H9 (cell line): ENCODE measurements around the gene GBE1. TPM values are rescaled to one million over a fixed set of nuclear protein-coding genes. Genes with fewer than 3 reads are reported as not detected.

Experiments
- DNase-seq: peaks from one replicate; pipeline ENCODE4 v3.0.0-alpha.2; 2017
- H2AFZ ChIP-seq: one replicate; pipeline ENCODE4 v1.6.1; 2013; ENCODE audit warnings: mild to moderate bottlenecking, low read length, control low read depth, moderate library complexity
- H2AK5ac ChIP-seq: 2 replicates; pipeline ENCODE4 v1.6.1; 2013; ENCODE audit warnings: low read length, control low read depth, mixed read lengths; ENCODE audit not compliant: insufficient read length
- H2BK120ac ChIP-seq: one replicate; pipeline ENCODE4 v1.6.1; 2013; ENCODE audit warnings: low read depth, mild to moderate bottlenecking, low read length, control low read depth, inconsistent platforms; ENCODE audit not compliant: poor library complexity, severe bottlenecking
- H2BK12ac ChIP-seq: 2 replicates; pipeline ENCODE4 v1.6.1; 2013; ENCODE audit warnings: low read length, control low read depth, mixed read lengths, low read depth; ENCODE audit not compliant: insufficient read length
- H2BK15ac ChIP-seq: 2 replicates; pipeline ENCODE4 v1.6.1; 2013; ENCODE audit warnings: low read depth, low read length, control low read depth
- H2BK20ac ChIP-seq: one replicate; pipeline ENCODE4 v1.6.1; 2013; ENCODE audit warnings: low read depth, mild to moderate bottlenecking, low read length, control low read depth, inconsistent platforms; ENCODE audit not compliant: poor library complexity, severe bottlenecking
- H2BK5ac ChIP-seq: 2 replicates; pipeline ENCODE4 v1.6.1; 2013; ENCODE audit warnings: low read length, control low read depth, mixed read lengths; ENCODE audit not compliant: insufficient read length
- H3K14ac ChIP-seq: 2 replicates; pipeline ENCODE4 v1.6.1; 2013; ENCODE audit warnings: low read length, control low read depth; ENCODE audit not compliant: insufficient read depth
- H3K18ac ChIP-seq: 2 replicates; pipeline ENCODE4 v1.6.1; 2013; ENCODE audit warnings: low read depth, mild to moderate bottlenecking, mixed read lengths, low read length, control low read depth; ENCODE audit not compliant: insufficient read length
- H3K23ac ChIP-seq: 2 replicates; pipeline ENCODE4 v1.6.1; 2013; ENCODE audit warnings: low read length, control low read depth, mixed read lengths, low read depth; ENCODE audit not compliant: insufficient read length
- H3K23me2 ChIP-seq: 2 replicates; pipeline ENCODE4 v1.6.1; 2013; ENCODE audit warnings: low read depth, mild to moderate bottlenecking, mixed read lengths, low read length, control low read depth; ENCODE audit not compliant: insufficient read length, poor library complexity, severe bottlenecking
- H3K27ac ChIP-seq: 2 replicates; pipeline ENCODE4 v1.5.1; 2013; ENCODE audit warnings: low read length, control low read depth, mixed read lengths, low read depth; ENCODE audit not compliant: insufficient read length
- H3K27me3 ChIP-seq: 2 replicates; pipeline ENCODE4 v1.6.1; 2013; ENCODE audit warnings: low read length, control low read depth, inconsistent platforms; ENCODE audit not compliant: insufficient read depth
- H3K4ac ChIP-seq: 2 replicates; pipeline ENCODE4 v1.6.1; 2013; ENCODE audit warnings: low read depth, mild to moderate bottlenecking, control low read depth, inconsistent platforms, low read length, moderate library complexity
- H3K4me1 ChIP-seq: 2 replicates; pipeline ENCODE4 v1.6.1; 2013; ENCODE audit warnings: low read length, control low read depth, inconsistent platforms; ENCODE audit not compliant: insufficient read depth
- H3K4me2 ChIP-seq: 2 replicates; pipeline ENCODE4 v1.6.1; 2013; ENCODE audit warnings: low read length, control low read depth, mixed read lengths; ENCODE audit not compliant: insufficient read length, insufficient read depth
- H3K56ac ChIP-seq: 2 replicates; pipeline ENCODE4 v1.6.1; 2013; ENCODE audit warnings: low read depth, mild to moderate bottlenecking, mixed read lengths, low read length, control low read depth; ENCODE audit not compliant: insufficient read length
- H3K79me1 ChIP-seq: 2 replicates; pipeline ENCODE4 v1.6.1; 2013; ENCODE audit warnings: low read depth, mild to moderate bottlenecking, moderate library complexity, low read length, control low read depth, inconsistent platforms; ENCODE audit not compliant: insufficient read depth, poor library complexity, severe bottlenecking
- H3K79me2 ChIP-seq: 2 replicates; pipeline ENCODE4 v1.6.1; 2013; ENCODE audit warnings: low read length, control low read depth, inconsistent platforms; ENCODE audit not compliant: insufficient read depth
- H3K9ac ChIP-seq: 2 replicates; pipeline ENCODE4 v1.6.1; 2013; ENCODE audit warnings: low read length, control low read depth, mixed read lengths; ENCODE audit not compliant: insufficient read length; ENCODE audit errors: extremely low read depth
- H3K9me3 ChIP-seq: one replicate; pipeline ENCODE4 v1.6.1; 2013; ENCODE audit warnings: low read depth, low read length, inconsistent platforms; ENCODE audit not compliant: control insufficient read depth
- H3T11ph ChIP-seq: one replicate; pipeline ENCODE4 v1.6.1; 2013; ENCODE audit warnings: mild to moderate bottlenecking, low read length, control low read depth, inconsistent platforms
- H4K20me1 ChIP-seq: one replicate; pipeline ENCODE4 v1.6.1; 2013; ENCODE audit not compliant: control insufficient read depth, insufficient read length, insufficient read depth
- H4K5ac ChIP-seq: 2 replicates; pipeline ENCODE4 v1.6.1; 2013; ENCODE audit warnings: low read depth, mild to moderate bottlenecking, mixed read lengths, low read length, control low read depth; ENCODE audit not compliant: insufficient read length
- H4K8ac ChIP-seq: replicated peaks from 2 replicates; pipeline ENCODE4 v1.6.1; 2013; ENCODE audit warnings: low read length, control low read depth, mixed read lengths, low read depth; ENCODE audit not compliant: insufficient read length
- H4K91ac ChIP-seq: 2 replicates; pipeline ENCODE4 v1.6.1; 2013; ENCODE audit warnings: low read depth, mild to moderate bottlenecking, moderate library complexity, mixed read lengths, low read length, control low read depth; ENCODE audit not compliant: insufficient read length
- H3K27ac Mint-ChIP-seq, 3 experiments: 2 replicates in 2 of 3; 3 replicates in 1 of 3; pipeline ENCODE4 v1.8.0; 2020 to 2021; ENCODE audit warnings: mixed read lengths in 3 of 3, mild to moderate bottlenecking in 1 of 3, moderate library complexity in 1 of 3
- H3K27me3 Mint-ChIP-seq: 2 replicates; pipeline ENCODE4 v1.8.0; 2021; ENCODE audit warnings: low read depth, mild to moderate bottlenecking, moderate library complexity, mixed read lengths
- H3K36me3 Mint-ChIP-seq, 3 experiments: 2 replicates in 2 of 3; 3 replicates in 1 of 3; pipeline ENCODE4 v1.8.0; 2020 to 2021; ENCODE audit warnings: low read depth in 3 of 3, mixed read lengths in 3 of 3; ENCODE audit not compliant: insufficient read depth in 1 of 3
- H3K4me1 Mint-ChIP-seq, 2 experiments: 2 replicates each; pipeline ENCODE4 v1.8.0; 2020; ENCODE audit warnings: mixed read lengths in 2 of 2
- H3K4me3 Mint-ChIP-seq, 2 experiments: 2 replicates in 1 of 2; 3 replicates in 1 of 2; pipeline ENCODE4 v1.8.0; 2020 to 2021; ENCODE audit warnings: mild to moderate bottlenecking in 2 of 2, mixed read lengths in 2 of 2, moderate library complexity in 1 of 2
- H3K9me3 Mint-ChIP-seq, 2 experiments: 2 replicates in 1 of 2; 3 replicates in 1 of 2; pipeline ENCODE4 v1.8.0; 2020; ENCODE audit warnings: mild to moderate bottlenecking in 2 of 2, mixed read lengths in 2 of 2, moderate library complexity in 1 of 2
- CTCF ChIP-seq: fragments of 200-600 bp; sonication (generic); conservative IDR thresholded peaks from 3 replicates; pipeline ENCODE4 v1.8.0; 2021; ENCODE audit warnings: antibody characterized with exemption, mild to moderate bottlenecking
- WGBS: extraction: QIAGEN DNeasy Blood & Tissue Kit; methylation state at CpG from one replicate; pipeline ENCODE4 v1.1.7; 2013; ENCODE audit warnings: missing lambda C conversion rate, low lambda C conversion rate, mixed read lengths; ENCODE audit not compliant: insufficient read length; ENCODE audit errors: extremely low coverage; 5-methylcytosine and 5-hydroxymethylcytosine counted together
- total RNA-seq: library from RNA; stranded (reverse); gene quantifications from 2 replicates; pipeline ENCODE4 v1.2.1, GENCODE V29; 2021

Gene GBE1
- total RNA-seq, 1 experiment from 2014 or later: 13.8 TPM

GRCh38 chr3:81445712-81446111 is 315.7 kb downstream of the GBE1 start:
- H3K9ac ChIP-seq: no peak overlapping the region
- H3K4ac ChIP-seq: no peak overlapping the region
- H3K23me2 ChIP-seq: no peaks in the 10 kb centered on the region
- no peak overlapping the region for H4K8ac ChIP-seq
- no peak overlapping the region for H2BK15ac ChIP-seq
- H3K9me3 ChIP-seq: no peaks in the 10 kb centered on the region
- H2AFZ ChIP-seq: no peak overlapping the region
- no peak overlapping the region for H3T11ph ChIP-seq
- H3K23ac ChIP-seq: no peak overlapping the region
- no peak overlapping the region for H3K14ac ChIP-seq
- H3K27ac ChIP-seq: no peak overlapping the region
- no peak overlapping the region for H3K4me3 Mint-ChIP-seq
- H3K18ac ChIP-seq: no peak overlapping the region
- no peak for TF ChIP-seq CTCF
- no peak overlapping the region for H4K5ac ChIP-seq
- no peaks in the 10 kb centered on the region for H3K79me2 ChIP-seq
- H2BK20ac ChIP-seq: no peak overlapping the region
- no peaks in the 10 kb centered on the region for H4K20me1 ChIP-seq
- H3K4me1 ChIP-seq: no peaks in the 10 kb centered on the region
- peaks cover 2 to 3% (median 2%) of the 10 kb centered on the region in 3 experiments; a peak in 2 of 7 replicates for H3K36me3 Mint-ChIP-seq
- no peak overlapping the region for H3K27ac Mint-ChIP-seq
- no CpG with 5 or more reads among the region's 4 CpGs for WGBS
- no peaks in the 10 kb centered on the region for H3K4me1 Mint-ChIP-seq
- no peak overlapping the region for H3K4me2 ChIP-seq
- H3K27me3 Mint-ChIP-seq: no peaks in the 10 kb centered on the region
- no peak overlapping the region for H2BK5ac ChIP-seq
- no peak for DNase-seq
- no peak overlapping the region for H4K91ac ChIP-seq
- H3K9me3 Mint-ChIP-seq: peaks cover 2% of the 10 kb centered on the region in 2 experiments; a peak in 2 of 5 replicates
- H2BK120ac ChIP-seq: no peak overlapping the region
- no peaks in the 10 kb centered on the region for H3K27me3 ChIP-seq
- H2BK12ac ChIP-seq: no peak overlapping the region
- no peak overlapping the region for H3K56ac ChIP-seq
- H3K79me1 ChIP-seq: no peaks in the 10 kb centered on the region
- no peak overlapping the region for H2AK5ac ChIP-seq
